BJ (cell line): ENCODE measurements around the gene MKKS. TPM values are rescaled to one million over a fixed set of nuclear protein-coding genes. Genes with fewer than 3 reads are reported as not detected.
"Not testable (repeated sequence)": the region's sequence is repeated elsewhere in the genome, so short reads cannot be mapped to it uniquely, and the experiment has no call there.

Experiments
- CTCF ChIA-PET: fragments of 350-600 bp; formaldehyde crosslinking; extraction: SDS; loops from one replicate; lab custom pipeline; 2021; ENCODE audit warnings: antibody characterized with exemption, inconsistent platforms; lab: Yijun Ruan, JAX
- POLR2A ChIA-PET: fragments of 300-600 bp; sonication (Branson Sonifier 250); formaldehyde crosslinking; extraction: SDS; loops from one replicate; lab custom pipeline; 2021; ENCODE audit warnings: antibody characterized with exemption; lab: Charles Lee
- DNase-seq: peaks from one replicate; pipeline ENCODE4 v3.0.0-alpha.2; 2011; ENCODE audit warnings: low read depth
- H3K27me3 ChIP-seq: 2 replicates; pipeline ENCODE4 v1.6.0; 2011; ENCODE audit warnings: low read length; ENCODE audit not compliant: control insufficient read depth, insufficient read depth
- H3K36me3 ChIP-seq: 2 replicates; pipeline ENCODE4 v1.5.1; 2011; ENCODE audit warnings: low read length; ENCODE audit not compliant: control insufficient read depth, insufficient read depth
- H3K4me3 ChIP-seq: 2 replicates; pipeline ENCODE4 v1.5.1; 2011; ENCODE audit warnings: low read depth, mild to moderate bottlenecking, control low read depth, low read length
- polyA plus RNA-seq: library from polyadenylated mRNA; depleted of rRNA; stranded (reverse); fragments of >200 nt; gene quantifications from 2 replicates; pipeline ENCODE4 v1.2.3, GENCODE V29; 2011
- TF ChIP-seq, protein P1 (sequence below): IDR thresholded peaks from 2 replicates; pipeline ENCODE4 v1.5.1; 2011; ENCODE audit warnings: low read depth, mild to moderate bottlenecking, control low read depth, inconsistent platforms, low read length, moderate library complexity; ENCODE audit not compliant: insufficient read depth

Gene MKKS
- polyA plus RNA-seq, 1 experiment, result 8.0 TPM

DNA sequence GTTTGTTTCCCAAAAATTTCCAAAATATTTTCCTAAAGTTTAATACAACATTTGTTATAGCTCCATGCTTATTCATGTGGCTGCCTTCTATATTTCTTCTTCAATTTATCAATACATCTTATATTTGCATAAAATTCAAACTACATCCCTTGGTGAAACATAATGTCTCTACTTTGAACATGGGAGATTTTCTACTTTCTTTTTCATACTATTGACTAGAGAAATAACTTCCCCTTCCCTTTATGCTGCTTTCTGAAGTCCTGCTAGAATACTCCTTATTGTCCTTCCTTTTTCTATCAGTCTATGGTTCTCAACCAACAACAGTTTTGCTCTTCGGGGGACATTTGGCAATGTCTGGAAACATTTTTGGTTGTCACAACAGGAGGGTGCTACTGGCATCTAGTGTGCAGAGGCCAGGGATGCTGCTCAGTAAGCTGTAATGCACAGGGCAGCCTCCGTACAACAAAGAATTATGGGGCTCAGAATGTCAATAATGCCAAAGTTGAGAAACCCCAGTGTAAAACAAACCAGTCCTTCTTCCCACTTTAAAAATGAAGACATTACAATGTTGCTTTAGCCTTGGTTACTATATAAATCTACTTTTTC is 29.9 kb downstream of the MKKS start:
- Histone ChIP-seq H3K36me3 (no peaks in the 10 kb centered on the region), H3K27me3 (no peaks in the 10 kb centered on the region), H3K4me3 (no peak overlapping the region)
- DNase-seq, result no peak
- ChIA-PET CTCF (interaction anchor here (1.3 kb wide), 1 partner anchor 426 kb away, joined by 5 read pairs; no protein-coding TSS in a partner anchor), POLR2A (no interaction called here)
- TF ChIP-seq, protein P1, sequence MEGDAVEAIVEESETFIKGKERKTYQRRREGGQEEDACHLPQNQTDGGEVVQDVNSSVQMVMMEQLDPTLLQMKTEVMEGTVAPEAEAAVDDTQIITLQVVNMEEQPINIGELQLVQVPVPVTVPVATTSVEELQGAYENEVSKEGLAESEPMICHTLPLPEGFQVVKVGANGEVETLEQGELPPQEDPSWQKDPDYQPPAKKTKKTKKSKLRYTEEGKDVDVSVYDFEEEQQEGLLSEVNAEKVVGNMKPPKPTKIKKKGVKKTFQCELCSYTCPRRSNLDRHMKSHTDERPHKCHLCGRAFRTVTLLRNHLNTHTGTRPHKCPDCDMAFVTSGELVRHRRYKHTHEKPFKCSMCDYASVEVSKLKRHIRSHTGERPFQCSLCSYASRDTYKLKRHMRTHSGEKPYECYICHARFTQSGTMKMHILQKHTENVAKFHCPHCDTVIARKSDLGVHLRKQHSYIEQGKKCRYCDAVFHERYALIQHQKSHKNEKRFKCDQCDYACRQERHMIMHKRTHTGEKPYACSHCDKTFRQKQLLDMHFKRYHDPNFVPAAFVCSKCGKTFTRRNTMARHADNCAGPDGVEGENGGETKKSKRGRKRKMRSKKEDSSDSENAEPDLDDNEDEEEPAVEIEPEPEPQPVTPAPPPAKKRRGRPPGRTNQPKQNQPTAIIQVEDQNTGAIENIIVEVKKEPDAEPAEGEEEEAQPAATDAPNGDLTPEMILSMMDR, result no peak

DNA sequence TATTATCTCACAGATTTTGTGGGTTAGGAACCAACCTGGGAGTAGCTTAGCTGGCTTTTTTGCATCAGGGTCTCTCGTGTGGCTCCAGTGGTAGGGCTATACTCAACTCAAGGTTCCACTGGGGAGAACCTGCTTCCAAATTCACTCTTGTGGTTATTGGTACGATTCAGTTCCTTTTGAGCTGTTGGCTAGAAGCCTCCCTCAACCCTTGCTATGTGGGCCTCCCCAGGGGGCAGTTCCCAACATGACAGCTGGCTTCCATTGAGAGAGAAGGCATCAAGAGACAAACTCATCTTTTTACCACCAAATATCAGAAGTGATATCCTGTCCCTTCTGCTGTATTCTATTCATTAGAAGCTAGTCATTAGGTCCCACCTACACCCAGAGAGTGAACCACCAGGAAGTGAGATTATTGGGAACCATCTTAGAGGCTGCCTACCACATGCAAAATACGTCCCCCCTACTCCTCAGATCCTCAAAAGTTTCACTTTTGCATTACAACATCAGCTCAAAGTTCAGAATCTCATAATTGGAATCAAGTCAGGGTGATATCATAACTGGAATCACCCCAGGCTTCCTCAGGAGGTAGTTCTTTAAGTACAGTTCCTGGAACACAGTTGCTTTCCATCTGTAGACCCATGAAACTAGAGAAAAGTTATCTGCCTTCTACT is 30.9 kb downstream of the MKKS start:
- Histone ChIP-seq H3K36me3 (no peaks in the 10 kb centered on the region), H3K4me3 (no peak overlapping the region), H3K27me3 (no peaks in the 10 kb centered on the region)
- ChIA-PET CTCF (interaction anchor here (0.6 to 1.3 kb wide), 4 partner anchors 12 to 425 kb away, joined by 3 to 6 read pairs (median 4); no protein-coding TSS in a partner anchor), POLR2A (no interaction called here)
- DNase-seq, result no peak
- TF ChIP-seq, protein P1, result no peak

DNA sequence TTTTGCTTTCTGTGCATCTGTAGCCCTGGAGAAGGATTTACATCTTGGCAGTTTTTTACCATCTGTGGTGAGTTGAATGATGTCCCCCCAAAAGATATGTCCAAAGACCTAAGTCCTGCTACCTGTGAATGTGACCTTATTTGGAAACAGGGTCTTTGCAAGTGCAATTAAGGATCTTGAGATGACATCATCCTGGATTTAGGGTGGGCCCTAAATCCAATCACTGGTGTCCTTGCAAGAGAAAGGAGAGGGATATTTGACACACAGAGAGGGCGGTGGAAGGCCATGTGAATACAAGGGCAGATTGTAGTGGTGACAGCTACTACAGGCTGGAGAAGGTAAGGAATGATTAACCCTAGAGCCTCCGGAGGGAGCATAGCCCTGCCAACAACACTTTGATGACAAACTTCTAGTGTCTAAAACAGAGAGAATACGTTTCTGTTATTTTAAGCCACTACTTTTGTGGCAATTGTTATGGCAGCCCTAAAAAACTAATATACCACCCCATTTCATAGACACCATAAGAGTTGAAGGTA is 35.1 kb downstream of the MKKS start:
- ChIA-PET CTCF (no interaction called here), POLR2A (no interaction called here)
- Histone ChIP-seq H3K27me3 (no peaks in the 10 kb centered on the region), H3K4me3 (no peak overlapping the region), H3K36me3 (no peaks in the 10 kb centered on the region)
- DNase-seq, result no peak
- TF ChIP-seq, protein P1, result no peak

DNA sequence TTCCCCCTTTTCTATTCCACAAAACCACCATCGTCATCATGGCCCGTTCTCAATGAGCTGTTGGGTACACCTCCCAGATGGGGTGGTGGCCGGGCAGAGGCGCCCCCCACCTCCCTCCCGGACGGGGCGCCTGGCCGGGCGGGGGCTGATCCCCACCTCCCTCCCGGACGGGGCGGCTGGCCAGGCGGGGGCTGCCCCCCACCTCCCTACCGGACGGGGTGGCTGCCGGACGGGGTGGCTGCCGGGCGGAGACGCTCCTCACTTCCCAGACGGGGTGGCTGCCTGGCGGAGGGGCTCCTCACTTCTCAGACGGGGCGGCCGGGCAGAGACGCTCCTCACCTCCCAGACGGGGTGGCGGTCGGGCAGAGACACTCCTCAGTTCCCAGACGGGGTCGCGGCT is 39.3 kb downstream of the MKKS start:
- CTCF ChIA-PET, H3K27me3 ChIP-seq, H3K4me3 ChIP-seq, POLR2A ChIA-PET, DNase-seq, H3K36me3 ChIP-seq: not testable (repeated sequence)

DNA sequence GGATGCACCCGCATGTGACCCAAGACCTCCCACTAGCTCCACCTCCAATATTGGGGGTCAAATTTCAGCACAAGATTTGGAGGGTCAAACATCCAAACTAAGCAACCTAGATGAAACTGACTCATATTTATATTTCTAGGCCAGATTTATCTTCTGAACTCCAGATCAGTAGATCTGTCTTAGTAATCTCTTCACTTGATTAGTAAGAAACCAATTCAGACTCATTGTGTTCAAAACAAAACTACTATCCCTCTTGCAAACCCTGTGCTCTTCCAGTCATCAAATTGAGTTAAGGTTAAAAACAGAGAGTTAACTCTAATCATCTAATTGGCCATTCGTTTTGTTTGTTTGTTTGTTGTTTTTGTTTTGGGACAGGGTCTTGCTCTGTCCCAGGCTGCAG is 43.3 kb downstream of the MKKS start:
- TF ChIP-seq, protein P1, result no peak
- Histone ChIP-seq H3K36me3 (no peaks in the 10 kb centered on the region), H3K4me3 (no peak overlapping the region), H3K27me3 (no peaks in the 10 kb centered on the region)
- ChIA-PET POLR2A (no interaction called here), CTCF (interaction anchor here (1.2 to 1.4 kb wide), 3 partner anchors 12 to 36 kb away, joined by 3 to 4 read pairs (median 3); no protein-coding TSS in a partner anchor)
- no peak for DNase-seq
